ENCODE data around the gene COX4I2.

- no peak for TF ChIP-seq CTCF (IDR thresholded peaks at IDR 0.05; ENCODE audit: low read depth, low read length)
- no peak for TF ChIP-seq EZH2phosphoT487 (IDR thresholded peaks at IDR 0.05; ENCODE audit: low read depth)
Measured at GRCh38 chr20:31690124-31690666, 52.5 kb downstream of the COX4I2 start.
